Activated CD8-positive, alpha-beta memory T cell treated with anti-CD3 and anti-CD28 coated beads for 1 hour (primary cell): ENCODE data around the gene GSN.

Source experiments
- DNase-seq, 2 donors: peaks; one replicate each; pipeline ENCODE4 v3.0.0-alpha.2; 2020; ENCODE audit warnings: low read depth in 1 of 2; ENCODE audit errors: extremely low read depth in 1 of 2

Gene GSN

GRCh38 chr9:121242959-121243346 is 25.0 kb upstream of the GSN start:
- no peak for DNase-seq

DNA sequence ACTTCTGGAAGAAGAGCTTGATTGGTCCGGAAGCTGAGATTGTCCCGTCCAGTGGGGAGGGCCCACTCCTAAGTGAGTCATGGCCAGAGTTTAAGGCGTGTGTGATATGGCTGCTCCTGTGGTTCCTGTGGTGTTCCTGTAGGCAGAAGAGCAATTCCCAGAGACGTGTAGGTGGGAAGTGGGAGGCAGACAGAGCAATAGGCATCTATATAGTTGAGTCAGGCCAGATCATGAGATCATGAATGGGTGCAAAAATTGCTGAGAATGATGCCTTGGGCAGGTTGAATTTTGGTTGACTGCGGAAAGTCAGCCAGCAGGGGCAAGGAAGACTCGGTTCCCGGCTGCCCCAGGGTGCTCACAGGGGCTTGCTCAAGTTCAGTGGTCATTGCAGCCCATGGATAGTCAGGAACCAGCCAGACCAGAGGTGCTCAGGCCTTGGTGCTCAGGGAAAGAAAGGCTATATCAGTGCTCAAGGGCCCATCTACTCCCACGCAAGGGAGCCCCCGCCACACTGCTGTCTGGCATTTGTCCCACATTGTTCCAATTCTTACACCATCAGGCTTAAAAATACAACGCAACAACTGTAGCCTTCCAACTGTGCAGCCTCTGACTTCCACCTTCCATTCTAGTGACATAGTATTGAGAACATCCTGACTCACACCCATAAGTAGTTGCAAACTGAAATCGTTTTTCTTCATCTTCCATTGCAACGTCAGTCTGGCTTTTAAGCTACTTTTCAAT is 21.0 kb upstream of the GSN start:
- DNase-seq = no peak

- no peak for DNase-seq
Measured at GRCh38 chr9:121249563-121249962, 18.4 kb upstream of the GSN start.

- DNase-seq = no peak
Measured at GRCh38 chr9:121252104-121252851, 15.7 kb upstream of the GSN start.

DNA sequence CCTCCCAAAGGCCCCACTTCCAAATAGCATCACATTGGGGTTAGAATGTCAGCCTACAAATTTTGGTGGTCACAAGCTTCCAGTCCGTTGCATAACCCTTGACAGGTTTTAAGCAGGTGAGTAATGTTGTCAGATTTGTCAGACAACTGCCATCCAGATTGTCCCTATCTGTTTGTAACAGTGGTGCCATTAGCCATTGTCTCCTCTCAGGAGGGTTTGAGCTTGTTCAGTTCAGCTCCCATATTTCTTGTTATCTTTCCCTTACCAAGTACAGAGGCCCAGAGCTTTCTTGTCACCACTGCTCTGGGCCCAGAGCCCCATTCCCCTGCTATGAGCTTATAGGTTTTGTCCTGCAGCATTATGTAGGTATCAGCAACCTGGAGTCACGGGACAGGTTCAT is 14.8 kb upstream of the GSN start:
- DNase-seq = no peak

- DNase-seq = no peak
Measured at GRCh38 chr9:121253821-121254501, 14.0 kb upstream of the GSN start.

DNA sequence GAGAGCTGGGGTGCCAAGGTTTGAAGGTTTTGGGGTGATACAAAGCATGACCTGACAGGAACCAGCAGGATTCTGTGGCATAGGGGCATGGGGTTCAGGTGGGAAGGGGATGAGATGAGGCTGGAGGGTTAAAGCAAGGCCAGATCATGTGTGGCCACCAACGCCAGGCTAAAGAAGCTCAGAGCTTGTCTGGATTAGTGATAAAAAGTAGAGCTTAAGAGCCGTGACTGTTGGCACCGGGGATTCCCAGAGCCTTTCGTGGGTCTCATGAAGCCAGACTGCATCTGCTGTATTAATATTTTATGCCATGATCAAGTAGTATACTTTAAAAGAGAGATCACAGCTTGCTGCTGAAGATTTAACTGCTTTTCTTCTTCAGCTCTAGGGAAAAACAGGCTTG is 8.5 kb upstream of the GSN start:
- DNase-seq = no peak

GRCh38 chr9:121259935-121260334 is 8.0 kb upstream of the GSN start:
- DNase-seq = no peak

GRCh38 chr9:121260457-121261106 is 7.4 kb upstream of the GSN start:
- DNase-seq = no peak

DNA sequence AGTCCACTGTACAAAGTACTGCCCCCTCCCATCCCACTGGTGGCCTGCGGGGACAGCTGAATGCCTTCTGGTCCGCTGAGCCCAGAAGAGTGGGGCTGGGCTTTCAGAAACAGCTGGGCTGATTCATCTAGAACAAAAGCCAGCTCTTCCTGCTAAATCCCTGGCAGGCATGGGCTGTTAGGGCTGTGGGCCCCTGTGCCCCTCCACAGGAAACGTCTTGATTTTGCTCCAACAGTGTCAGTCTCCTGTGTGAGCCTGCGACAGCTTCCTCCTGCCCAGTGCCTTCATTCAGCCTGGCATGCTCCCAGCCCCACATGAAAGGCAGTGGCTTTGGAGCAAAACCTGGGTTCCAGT is 6.9 kb upstream of the GSN start:
- DNase-seq = no peak

GRCh38 chr9:121261755-121262154 is 6.2 kb upstream of the GSN start:
- DNase-seq = no peak

- no peak for DNase-seq
Measured at GRCh38 chr9:121262423-121262822, 5.5 kb upstream of the GSN start.

GRCh38 chr9:121262953-121263352 is 5.0 kb upstream of the GSN start:
- no peak for DNase-seq

GRCh38 chr9:121266356-121266755 is 1.6 kb upstream of the GSN start:
- DNase-seq = no peak

- DNase-seq = no peak
Measured at GRCh38 chr9:121266906-121267650, 884 bp upstream of the GSN start.

- DNase-seq = no peak
Measured at GRCh38 chr9:121268598-121268850, 562 bp downstream of the GSN start.

GRCh38 chr9:121268851-121269641 is 1.1 kb downstream of the GSN start:
- no peak for DNase-seq

DNA sequence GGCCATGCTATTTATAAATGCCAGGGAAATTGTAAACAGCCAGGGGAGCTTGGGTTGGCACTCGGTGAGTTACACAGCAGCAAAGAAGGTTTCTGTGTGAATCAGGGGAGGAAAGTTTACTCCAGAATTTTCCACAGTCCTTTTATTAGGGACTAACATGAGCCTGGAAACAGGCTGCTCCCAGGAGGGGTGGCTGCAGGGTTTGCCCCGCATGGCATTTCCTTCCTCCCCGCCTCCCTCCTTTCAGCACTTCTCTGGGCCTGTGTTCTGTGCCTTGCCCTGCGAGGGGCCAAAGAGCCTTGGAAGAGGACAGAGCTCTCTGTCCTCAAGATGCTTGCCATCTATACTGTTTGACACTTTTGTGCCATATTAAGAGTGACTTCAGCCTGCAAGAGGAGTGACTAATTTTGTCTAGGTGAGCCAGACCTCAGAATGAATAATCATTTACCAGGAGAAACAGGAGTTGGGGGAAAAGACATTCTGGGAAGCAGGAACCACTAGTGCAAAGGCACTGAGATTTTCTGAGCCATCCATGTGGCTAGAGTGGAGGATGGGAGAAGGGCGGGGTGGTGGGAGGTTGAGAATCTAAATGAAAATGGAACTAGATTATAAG is 1.8 kb downstream of the GSN start:
- DNase-seq = no peak

DNA sequence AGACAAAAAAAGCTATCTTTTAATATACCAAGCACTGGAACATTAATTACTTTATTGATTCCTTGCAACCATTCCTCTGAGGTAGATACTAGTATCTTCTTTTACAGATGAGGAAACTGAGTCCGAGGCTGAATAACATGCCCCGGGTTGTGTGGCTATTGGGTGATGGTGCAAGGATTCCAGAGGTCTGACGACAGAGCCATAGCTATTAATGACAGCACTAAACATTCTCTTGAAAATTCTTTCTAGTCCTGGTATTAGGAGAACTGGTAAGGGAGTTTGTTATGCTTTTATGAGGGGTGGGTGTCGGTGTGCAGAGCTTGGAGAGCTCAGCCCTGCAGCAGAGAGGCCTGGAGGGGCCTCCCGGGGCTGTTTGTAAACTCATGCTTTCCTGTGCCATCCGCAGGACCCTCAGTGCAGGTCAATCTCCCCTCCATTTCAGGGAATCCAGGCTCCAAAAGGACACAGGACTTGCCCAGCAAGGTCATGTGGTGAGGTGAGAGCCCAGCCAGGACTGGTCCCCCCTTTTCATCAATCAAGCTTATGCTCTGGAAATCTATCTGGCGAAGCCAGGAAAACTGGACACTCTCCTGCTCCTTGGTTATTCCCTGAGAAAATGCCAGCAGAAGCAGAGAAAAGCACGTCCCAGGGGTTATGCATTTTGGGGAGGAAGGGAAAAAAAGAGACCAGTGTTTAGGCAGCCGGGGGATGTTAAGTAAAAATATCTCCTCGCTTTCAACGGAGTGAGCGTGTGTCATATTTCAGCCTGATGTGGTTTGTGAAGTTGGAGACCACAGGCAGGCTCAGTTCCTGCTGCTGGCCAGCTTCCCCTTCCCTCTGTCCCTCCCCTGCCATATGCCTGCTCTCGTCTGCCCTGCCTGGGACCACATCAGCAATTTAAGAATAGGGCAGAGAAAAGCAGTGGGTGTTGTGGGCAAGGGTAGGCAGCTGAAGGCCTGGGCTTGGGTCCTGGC is 3.7 kb downstream of the GSN start:
- DNase-seq = no peak
